Embryonic facial prominence (tissue), 1 donor: Measurements from ENCODE around the gene SH3D21.
A peak's percentile ranks its signal among the peaks of the same experiment; 100 is the strongest.

Source experiments
- DNase-seq: peaks from one replicate; pipeline ENCODE4 v3.0.0-alpha.2; 2016; ENCODE audit errors: extremely low spot score

Gene SH3D21

GRCh38 chr1:36306210-36306901 is at the start of gene SH3D21:
TSS of gene SH3D21 (plus strand) at chr1:36306368. CDS start at chr1:36306421, 53 bp downstream.
- no peak for DNase-seq

DNA sequence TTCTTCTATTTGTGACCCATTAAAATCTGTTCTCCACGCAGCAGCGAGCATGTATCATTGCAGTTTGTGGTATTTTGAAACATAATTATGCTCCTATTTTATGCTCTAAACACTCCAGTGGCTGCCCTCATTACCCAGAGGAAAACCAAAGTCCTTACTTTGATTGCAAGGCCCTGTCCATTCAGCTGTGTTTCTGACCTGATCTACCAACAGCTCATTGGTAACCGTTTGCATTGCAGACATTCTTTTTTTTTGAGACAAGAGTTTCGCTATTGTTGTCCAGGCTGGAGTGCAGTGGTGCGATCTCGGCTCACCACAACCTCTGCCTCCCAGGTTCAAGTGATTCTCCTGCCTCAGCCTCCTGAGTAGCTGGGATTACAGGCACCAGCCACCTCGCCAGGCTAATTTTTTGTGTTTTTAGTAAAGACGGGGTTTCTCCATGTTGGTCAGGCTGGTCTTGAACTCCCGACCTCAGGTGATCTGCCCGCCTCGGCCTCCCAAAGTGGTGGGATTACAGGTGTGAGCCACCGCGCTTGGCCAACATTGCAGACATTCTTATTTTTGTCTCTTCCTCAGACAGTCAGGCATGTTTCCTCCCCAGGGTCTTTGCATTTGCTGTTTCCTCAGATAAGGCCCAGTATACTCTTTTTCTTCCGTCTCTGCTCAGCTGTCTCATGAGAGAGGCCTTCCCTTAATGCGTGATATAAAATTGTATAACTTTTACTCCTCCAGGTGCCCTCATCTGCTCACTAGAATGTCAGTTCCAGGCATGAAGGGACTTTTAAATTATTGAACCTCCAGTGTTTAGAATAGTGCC is 49.4 kb upstream of the SH3D21 start:
- DNase-seq, result no peak

- DNase-seq, result no peak
Measured at GRCh38 chr1:36257375-36257767, 48.8 kb upstream of the SH3D21 start.

GRCh38 chr1:36258960-36259344 is 47.2 kb upstream of the SH3D21 start:
- no peak for DNase-seq

DNA sequence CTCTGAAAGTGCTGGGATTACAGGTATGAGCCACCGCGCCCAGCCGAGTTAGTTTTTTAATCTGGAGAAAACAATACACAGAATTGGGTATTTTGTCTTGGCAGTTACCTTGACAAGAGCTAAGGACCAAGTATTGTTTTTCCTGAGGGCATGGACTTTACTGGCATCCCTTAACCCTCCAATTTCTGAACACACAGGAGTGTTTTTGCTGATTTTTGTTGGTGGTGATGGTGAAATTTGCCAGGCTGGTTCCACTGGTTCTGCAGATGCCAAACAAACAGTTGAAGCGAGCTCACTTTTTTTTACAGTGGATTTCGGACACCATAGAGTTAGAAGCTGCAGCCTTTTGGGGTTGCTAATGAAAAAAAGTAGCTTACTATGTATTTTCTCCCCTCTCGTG is 37.2 kb upstream of the SH3D21 start:
- DNase-seq, result no peak

DNA sequence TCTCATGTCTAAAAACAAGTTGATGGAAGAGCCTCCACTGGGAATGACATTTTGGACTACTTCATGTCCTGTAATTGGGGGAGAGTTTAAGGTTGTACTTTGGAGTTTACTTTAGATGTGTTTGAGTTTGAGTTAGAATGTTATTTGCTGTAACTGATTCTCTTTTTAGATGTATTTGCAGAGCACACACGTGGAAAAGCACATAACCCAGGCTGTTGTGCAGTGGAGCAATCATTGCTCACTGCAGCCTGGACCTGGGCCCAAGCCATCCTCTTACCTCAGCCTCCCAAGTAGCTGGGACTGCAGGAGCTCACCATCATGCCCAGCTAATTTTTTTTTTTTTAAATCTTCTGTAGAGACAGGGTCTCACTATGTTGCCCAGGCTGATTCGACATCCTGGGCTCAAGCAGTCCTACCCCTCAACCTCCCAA is 36.7 kb upstream of the SH3D21 start:
- DNase-seq, result no peak

- DNase-seq, result no peak
Measured at GRCh38 chr1:36273024-36273423, 33.1 kb upstream of the SH3D21 start.

DNA sequence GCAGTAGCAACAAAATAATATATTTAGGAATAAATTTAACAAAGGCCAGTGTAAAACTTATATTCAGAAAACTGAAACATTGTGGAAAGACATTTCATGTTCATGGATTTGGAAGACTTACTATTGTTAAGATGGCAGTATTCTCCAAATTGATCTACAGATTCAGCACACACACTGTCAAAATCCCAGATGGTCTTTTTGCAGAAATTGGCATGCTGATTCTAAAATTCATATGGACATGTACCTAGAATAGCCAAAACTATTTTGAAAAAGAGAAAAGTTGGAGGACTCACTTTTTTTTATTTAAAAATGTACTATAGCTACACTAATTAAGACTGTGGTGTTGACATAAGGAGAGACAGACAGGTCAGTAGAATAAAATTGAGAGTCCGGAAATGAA is 32.0 kb upstream of the SH3D21 start:
- DNase-seq, result no peak

DNA sequence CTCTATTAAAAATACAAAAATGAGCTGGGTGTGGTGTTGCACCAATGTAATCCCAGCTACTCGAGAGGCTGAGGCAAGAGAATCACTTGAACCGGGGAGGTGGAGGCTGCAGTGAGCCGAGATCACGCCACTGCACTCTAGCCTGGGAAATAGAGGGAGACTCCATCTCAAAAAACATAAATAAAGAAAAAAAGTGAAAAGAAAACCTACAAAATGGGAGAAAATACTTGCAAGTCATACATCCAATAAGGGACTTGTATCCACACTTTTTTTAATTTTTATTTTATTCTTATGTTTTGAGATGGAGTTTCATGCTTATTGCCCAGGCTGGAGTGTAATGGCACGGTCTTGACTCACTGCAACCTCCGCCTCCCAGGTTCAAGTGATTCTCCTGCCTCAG is 29.5 kb upstream of the SH3D21 start:
- no peak for DNase-seq

GRCh38 chr1:36279110-36279788 is 26.9 kb upstream of the SH3D21 start:
- no peak for DNase-seq

DNA sequence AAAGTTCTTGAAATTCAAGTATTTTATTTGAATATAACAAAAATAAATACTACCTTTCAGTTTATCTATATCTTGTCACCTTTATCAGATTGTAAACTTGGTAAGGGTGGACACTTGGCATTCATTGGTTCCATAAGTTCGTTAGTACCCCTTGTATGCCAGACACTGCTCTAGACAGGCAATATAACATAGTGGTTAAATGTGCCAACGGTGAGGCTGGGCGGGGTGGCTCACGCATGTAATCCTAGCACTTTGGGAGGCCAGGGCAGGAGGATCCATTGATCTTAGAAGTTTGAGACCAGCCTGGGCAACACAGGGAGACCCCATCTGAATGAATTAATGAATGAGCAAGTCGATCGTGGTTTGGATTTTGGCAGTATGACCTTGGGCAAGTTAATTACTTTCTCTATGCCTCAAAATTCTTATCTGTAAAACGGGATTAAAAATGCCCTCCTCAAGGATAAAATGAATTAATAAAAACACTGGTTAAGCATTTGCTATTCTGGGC is 26.3 kb upstream of the SH3D21 start:
- DNase-seq, result no peak

GRCh38 chr1:36284061-36284460 is 22.1 kb upstream of the SH3D21 start:
- DNase-seq, result no peak

- no peak for DNase-seq
Measured at GRCh38 chr1:36284517-36284916, 21.7 kb upstream of the SH3D21 start.

GRCh38 chr1:36285443-36286101 is 20.6 kb upstream of the SH3D21 start:
- DNase-seq, result peak; percentile 72

DNA sequence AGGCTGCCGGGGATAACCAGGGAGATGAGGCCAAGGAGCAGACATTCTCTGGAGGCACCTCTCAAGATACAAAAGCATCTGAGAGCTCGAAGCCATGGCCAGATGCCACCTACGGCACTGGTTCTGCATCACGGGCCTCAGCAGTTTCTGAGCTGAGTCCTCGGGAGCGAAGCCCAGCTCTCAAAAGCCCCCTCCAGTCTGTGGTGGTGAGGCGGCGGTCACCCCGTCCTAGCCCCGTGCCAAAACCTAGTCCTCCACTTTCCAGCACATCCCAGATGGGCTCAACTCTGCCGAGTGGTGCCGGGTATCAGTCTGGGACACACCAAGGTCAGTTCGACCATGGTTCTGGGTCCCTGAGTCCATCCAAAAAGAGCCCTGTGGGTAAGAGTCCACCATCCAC is 19.4 kb upstream of the SH3D21 start:
- no peak for DNase-seq

DNA sequence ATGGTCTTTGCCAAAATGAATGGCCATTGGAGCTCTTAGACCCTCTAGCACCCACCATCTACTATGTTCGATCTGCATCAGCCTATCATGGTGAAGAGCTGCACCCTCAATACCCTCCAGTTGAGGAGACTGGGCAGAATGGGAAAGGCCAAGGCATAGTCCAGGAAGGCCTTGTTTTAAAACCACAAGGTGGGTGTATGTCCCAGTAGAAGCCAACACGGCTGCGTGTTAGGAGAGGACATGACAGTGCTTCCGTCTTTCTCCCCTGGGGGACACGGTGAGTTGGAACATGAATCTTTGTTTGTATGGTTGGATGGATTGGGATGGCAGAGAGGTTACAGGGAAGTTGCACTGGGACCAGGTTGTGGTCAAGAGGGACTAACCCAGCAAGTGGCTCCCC is 18.6 kb upstream of the SH3D21 start:
- no peak for DNase-seq

DNA sequence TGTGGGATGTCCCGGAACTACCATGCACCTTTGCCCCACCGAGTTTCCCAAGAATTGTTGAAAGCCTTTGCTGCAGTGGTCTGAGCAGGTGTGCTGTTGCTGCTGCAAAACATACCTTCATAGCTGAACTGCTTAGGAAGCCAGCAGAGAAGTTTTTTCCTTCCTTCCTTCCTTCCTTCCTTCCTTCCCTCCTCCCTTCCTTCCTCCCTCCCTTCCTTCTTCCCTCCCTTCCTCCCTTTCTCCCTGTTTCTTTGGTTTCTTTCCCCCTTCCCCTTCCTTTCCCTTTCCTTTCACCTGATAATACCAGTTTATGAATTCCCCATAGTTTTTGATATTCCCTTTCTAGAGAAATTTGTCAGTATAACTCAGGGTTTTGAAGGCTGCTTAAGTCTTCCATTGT is 10.8 kb upstream of the SH3D21 start:
- DNase-seq, result no peak

DNA sequence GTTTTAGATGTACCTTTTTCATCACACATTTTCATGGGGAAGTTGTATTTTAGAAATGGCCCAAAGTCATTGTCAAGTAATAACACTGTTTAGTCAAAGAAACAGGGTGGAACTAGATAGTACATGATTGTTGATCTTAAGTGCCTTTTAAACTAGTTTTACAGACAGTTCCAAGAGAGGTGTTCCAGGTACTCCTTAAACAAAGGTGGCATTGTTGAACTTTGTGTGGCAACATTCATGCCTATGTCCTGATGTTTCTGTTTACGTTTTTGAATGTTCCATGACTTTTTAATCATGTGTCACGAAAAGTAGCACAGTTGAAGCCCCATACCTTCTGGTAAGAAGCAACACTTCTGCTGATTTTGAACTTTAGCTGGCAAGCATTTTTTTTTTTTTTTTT is 9.1 kb upstream of the SH3D21 start:
- no peak for DNase-seq

DNA sequence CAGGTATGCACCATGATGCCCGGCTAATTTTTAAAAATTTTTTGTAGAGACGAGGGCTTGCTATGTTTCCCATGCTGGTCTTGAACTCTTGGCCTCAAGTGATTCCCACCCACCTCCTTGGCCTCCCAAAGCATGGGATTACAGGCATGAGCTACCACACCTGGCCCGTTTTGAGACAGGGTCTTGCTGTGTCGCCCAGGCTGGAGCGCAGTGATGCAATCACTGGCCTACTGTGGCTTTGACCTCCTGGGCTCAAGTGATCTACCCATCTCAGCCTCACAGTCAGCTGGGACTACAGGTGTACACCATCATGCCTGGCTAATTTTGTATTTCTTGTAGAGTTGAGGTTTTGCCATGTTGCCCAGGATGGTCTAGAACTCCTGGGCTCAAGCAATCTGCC is 7.5 kb upstream of the SH3D21 start:
- DNase-seq, result no peak

DNA sequence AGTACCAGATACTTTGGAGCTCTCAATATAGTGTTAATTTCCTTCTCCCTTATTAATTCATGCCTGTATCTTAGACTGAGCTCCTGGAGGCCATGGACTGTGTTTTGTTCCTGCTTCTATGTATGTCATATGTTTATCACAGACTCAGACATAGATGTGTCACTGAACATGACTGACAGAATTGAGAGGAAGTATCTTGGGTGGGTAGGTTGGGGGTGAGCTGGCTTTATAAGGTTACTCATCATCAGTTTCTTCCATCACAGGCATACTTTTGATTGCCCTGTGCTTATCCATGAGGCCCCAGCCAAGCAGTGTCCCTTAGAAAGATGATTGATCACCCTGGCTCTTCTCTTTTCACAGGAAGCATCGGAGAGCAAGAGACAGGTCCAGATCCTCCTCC is 5.6 kb upstream of the SH3D21 start:
- no peak for DNase-seq

DNA sequence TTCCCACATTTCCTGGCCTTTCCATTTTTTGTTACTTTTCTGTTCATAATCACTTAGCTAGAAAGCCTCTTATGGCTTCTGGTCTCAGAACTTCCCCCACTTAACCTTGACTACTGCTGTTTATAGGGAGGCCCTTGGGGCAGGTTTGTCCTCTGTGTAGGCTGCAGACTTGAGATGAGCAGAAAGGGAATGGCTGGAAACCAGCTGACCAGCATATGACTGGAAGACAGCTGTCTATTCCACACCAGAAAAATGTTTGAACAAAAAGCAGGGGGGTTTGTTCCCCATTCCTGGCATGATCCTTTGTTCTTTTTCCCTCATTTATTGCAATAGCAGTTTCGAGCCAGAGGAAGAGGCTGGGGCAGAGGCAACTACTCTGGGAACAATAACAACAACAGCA is 4.9 kb upstream of the SH3D21 start:
- no peak for DNase-seq

- DNase-seq, result no peak
Measured at GRCh38 chr1:36303244-36303643, 2.9 kb upstream of the SH3D21 start.
